GM12878 (cell line): Measurements from ENCODE around the gene PID1.

Experiments used
- CBX3 ChIP-seq: fragments of 200-600 bp; sonication (generic); IDR thresholded peaks from 2 replicates; pipeline ENCODE4 v1.6.1; 2016; ENCODE audit warnings: low read depth, borderline replicate concordance
- CHD2 ChIP-seq: IDR thresholded peaks from 2 replicates; pipeline ENCODE4 v1.6.1; 2011; ENCODE audit warnings: low read depth, low read length, improper control_type of control experiment, borderline replicate concordance
- CREB1 ChIP-seq: IDR thresholded peaks from 2 replicates; pipeline ENCODE4 v1.6.1; 2012; ENCODE audit warnings: low read depth, mild to moderate bottlenecking, inconsistent platforms
- CTCF ChIP-seq, 3 experiments: IDR thresholded peaks in 2 of 3; conservative IDR thresholded peaks in 1 of 3; 2 replicates each; pipeline ENCODE4 v1.5.1; 2011; ENCODE audit warnings: low read depth in 3 of 3, low read length in 3 of 3, mild to moderate bottlenecking in 3 of 3, control low read depth in 2 of 3, moderate library complexity in 2 of 3, inconsistent platforms in 1 of 3, mixed read lengths in 1 of 3; ENCODE audit not compliant: control insufficient read depth in 2 of 3, insufficient read depth in 1 of 3; ENCODE audit errors: extremely low read depth in 1 of 3
- HCFC1 ChIP-seq: fragments of 150-350 bp; IDR thresholded peaks from 2 replicates; pipeline ENCODE4 v1.6.1; 2014; ENCODE audit warnings: low read length
- POLR2A ChIP-seq: IDR thresholded peaks from 2 replicates; pipeline ENCODE4 v1.6.1; 2011; ENCODE audit warnings: low read depth, mild to moderate bottlenecking, low read length
- SP1 ChIP-seq: IDR thresholded peaks from one replicate; pipeline ENCODE4 v1.6.1; 2011; ENCODE audit warnings: low read depth, low read length
- ZNF687 ChIP-seq: fragments of 450-650 bp; IDR thresholded peaks from 2 replicates; pipeline ENCODE4 v1.6.1; 2017; ENCODE audit warnings: mild to moderate bottlenecking, moderate library complexity

GRCh38 chr2:229109195-229109594 lies 161.9 kb downstream of the PID1 start:
- TF ChIP-seq CBX3 (no peak), POLR2A (no peak), SP1 (no peak), CREB1 (no peak), CHD2 (no peak), ZNF687 (no peak), CTCF (IDR thresholded peaks at IDR 0.05 in 2 of 3, conservative IDR thresholded peaks at IDR 0.05 in 1 of 3; ENCODE audit: control insufficient read depth in 2 of 3, extremely low read depth in 1 of 3, insufficient read depth in 1 of 3, low read depth in 3 of 3, low read length in 3 of 3) (no peak), HCFC1 (no peak)
